Stimulated activated CD4-positive, alpha-beta T cell treated with anti-CD3 and anti-CD28 coated beads, Interleukin-15, amount 100 ng/mL, for 1 hour (primary cell): ENCODE results near the gene CCNI.

Experiments
- DNase-seq, 2 donors: peaks; one replicate each; pipeline ENCODE4 v3.0.0-alpha.2; 2020; ENCODE audit warnings: low read depth in 1 of 2, low spot score in 1 of 2

Gene CCNI

DNA sequence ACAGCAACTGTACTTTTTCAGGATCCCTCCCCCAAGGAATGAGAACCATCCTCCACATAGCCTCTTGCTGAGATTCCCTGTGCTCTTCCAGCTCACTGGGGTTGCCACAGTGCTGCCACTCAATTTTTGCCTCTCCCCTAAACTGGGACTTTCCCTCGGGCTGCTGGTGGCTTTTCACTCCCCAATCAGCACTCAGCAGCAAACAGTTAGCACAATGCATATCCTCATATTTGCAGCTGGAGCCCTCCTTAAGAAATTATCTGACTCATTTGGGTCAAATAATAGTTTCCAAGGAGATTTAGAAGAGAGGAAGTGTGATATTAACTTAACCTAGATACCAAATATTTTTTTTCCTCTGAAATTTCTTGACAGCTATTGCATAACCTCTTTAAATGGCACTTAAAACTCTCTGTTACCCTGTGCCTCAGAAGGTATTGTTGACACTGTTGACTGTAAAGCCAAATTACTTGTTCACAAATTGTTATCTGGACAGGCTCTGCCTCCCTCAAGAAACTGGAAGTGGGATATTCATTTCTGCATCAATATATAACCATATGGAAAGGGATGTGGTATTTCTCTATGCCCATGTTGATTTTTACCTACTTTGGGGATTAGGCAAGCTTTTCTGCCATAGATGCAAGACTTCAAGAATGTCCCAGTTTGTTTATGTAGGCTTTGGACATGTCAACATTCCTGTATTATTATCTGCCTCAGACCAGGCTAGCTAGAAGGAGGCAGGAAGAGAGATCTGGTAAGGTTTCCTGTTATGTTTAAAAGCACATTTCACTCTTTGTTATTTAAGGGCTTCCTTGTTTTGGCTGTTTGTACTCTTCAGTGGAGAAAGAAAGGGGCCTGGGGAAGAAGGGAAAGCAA lies 68.2 kb downstream of the CCNI start:
- no peak for DNase-seq

DNA sequence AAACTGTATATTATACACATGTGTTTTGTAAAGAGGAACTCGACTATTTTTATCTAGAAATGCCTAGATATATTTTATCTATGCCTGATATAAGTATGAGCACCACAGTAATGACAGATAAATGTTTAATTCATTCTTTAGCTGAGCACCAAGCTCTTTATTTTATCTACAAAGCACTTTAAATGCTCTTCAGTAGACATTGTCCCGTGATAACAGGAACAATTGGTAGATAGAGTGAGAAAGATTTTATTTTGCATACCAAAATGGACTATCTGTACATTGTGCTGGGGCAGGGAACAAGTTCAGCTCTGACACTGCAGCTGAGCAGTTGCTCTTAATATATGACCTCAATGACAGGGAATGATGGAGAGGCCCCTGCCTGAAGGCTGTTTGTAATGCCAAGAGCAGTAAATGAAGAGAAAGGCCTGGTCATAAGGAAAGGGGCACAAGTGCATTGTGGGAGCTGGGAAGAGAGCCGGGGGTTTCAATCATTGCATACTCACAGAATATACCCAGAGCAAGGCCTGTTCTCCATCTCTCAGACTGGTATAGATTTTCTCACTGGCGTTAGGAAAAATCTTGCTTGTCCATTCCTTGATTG lies 68.9 kb downstream of the CCNI start:
- no peak for DNase-seq

DNA sequence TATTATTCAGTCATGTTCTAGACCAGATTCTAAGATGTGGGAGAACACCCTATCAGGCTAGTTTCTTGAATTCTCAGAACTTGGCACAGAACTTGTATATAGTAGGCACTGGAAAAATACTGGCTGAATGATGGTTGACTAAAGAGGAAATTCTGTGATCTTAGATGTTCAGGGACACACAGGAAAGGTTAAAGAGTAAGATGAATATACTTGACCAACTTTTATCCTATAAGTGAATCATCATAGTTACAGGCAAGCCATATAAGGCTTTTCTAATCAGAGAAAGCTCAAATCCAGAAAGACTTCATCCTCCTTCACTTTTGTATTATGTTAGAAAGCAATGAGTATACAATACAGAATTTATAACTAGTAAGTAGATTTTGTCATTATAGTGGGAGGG lies 72.4 kb downstream of the CCNI start:
- no peak for DNase-seq

GRCh38 chr4:77002321-77003107 lies 73.3 kb downstream of the CCNI start:
- DNase-seq = no peak

- no peak for DNase-seq
Measured at GRCh38 chr4:77001907-77002306, 73.9 kb downstream of the CCNI start.

DNA sequence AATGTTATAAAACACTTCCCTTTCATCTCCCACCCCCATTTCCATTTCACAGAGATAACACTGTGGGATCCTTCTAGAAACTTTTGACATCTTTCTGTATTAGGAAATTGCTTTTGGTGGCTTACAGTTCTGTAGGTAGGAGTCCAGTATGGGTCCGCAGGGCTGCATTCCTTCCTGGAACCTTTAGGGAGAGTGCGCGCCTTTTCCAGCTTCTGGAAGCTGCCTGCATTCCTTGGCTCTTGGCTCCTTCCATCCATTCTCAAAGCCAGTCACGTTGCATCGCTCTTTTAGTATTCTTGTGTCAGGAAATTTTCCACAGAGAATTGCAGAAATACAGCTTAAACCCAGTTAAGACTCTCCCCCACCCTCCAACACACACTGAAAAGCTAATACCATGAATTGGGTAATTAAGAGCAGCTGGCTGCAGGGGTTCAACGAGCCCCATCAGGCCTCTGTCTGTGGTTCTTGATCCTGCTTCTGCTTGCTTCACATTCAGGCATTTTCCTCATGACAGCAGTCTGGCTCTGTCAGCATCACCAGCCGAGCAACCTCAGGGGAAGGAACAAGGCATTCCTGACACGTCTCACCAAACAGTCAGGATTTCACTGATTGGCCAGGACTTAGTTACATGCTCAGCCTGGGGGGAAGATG lies 77.4 kb downstream of the CCNI start:
- DNase-seq = no peak

- DNase-seq = no peak
Measured at GRCh38 chr4:76997532-76997931, 78.3 kb downstream of the CCNI start.
